A549 (cell line): ENCODE measurements around the gene MYO1E. TPM values are rescaled to one million over a fixed set of nuclear protein-coding genes. Genes with fewer than 3 reads are reported as not detected.

ENCODE experiments used
- ATAC-seq, 2 experiments: fragments of 200-7000 bp in 1 of 2; fragments of >200 bp in 1 of 2; cut with Nextera tagmentation in 1 of 2; cut with Tn5 transposase in 1 of 2; 3 replicates each; pipeline versions ENCODE4 v1.8.0 to v1.9.1; 2018 to 2020; ENCODE audit warnings: mild to moderate bottlenecking in 1 of 2, moderate library complexity in 1 of 2
- CTCF ChIA-PET: fragments of 300-600 bp; sonication (Branson Sonifier 250); formaldehyde crosslinking; extraction: SDS; loops from one replicate; lab custom pipeline; 2021; ENCODE audit warnings: antibody characterized with exemption, inconsistent platforms; lab: Yijun Ruan, JAX
- POLR2A ChIA-PET: fragments of 350-600 bp; formaldehyde crosslinking; extraction: SDS; loops from one replicate; lab custom pipeline; 2021; ENCODE audit warnings: antibody characterized with exemption, inconsistent platforms; lab: Yijun Ruan, JAX
- DNase-seq, 2 experiments: peaks; one replicate each; pipeline versions ENCODE4 v3.0.0 to v3.0.0-alpha.2; 2011 to 2016; ENCODE audit warnings: low read depth in 1 of 2, low spot score in 1 of 2
- FAIRE-seq: peaks from 2 replicates; lab custom pipeline; 2011; peaks lifted over from hg19 to GRCh38; lab: Jason Lieb, UNC
- H3K27ac ChIP-seq, 2 experiments: fragments of >200 bp; sonication (Bioruptor Twin); formaldehyde crosslinking; 3 replicates each; pipeline ENCODE4 v1.5.1; 2016 to 2017
- H3K4me1 ChIP-seq: fragments of >200 bp; sonication (Bioruptor Twin); formaldehyde crosslinking; 3 replicates; pipeline ENCODE4 v1.6.1; 2016
- H3K4me2 ChIP-seq: fragments of >200 bp; sonication (Bioruptor Twin); formaldehyde crosslinking; 3 replicates; pipeline ENCODE4 v1.6.1; 2016
- H3K4me3 ChIP-seq: fragments of >200 bp; sonication (Bioruptor Twin); formaldehyde crosslinking; 3 replicates; pipeline ENCODE4 v1.5.1; 2016
- H3K9me3 ChIP-seq: fragments of >200 bp; sonication (Bioruptor Twin); formaldehyde crosslinking; 3 replicates; pipeline ENCODE4 v1.6.1; 2016
- CBX2 ChIP-seq: fragments of 200-600 bp; sonication (generic); IDR thresholded peaks from 2 replicates; pipeline ENCODE4 v1.6.1; 2016; ENCODE audit warnings: low read depth, mild to moderate bottlenecking, borderline replicate concordance
- CEBPB ChIP-seq, 2 experiments: fragments of >200 bp in 1 of 2; sonication (Bioruptor Twin) in 1 of 2; formaldehyde crosslinking in 1 of 2; IDR thresholded peaks; 2 replicates each; pipeline ENCODE4 v1.6.1; 2012 to 2016
- CHD2 ChIP-seq: fragments of 150-350 bp; IDR thresholded peaks from 2 replicates; pipeline ENCODE4 v1.6.1; 2014; ENCODE audit warnings: low read length; ENCODE audit not compliant: partially characterized antibody
- EHF ChIP-seq: fragments of 250-450 bp; sonication (Bioruptor Pico); IDR thresholded peaks from 2 replicates; pipeline ENCODE4 v1.5.0; 2020; ENCODE audit warnings: mild to moderate bottlenecking
- EHMT2 ChIP-seq: fragments of 200-600 bp; sonication (generic); IDR thresholded peaks from 2 replicates; pipeline ENCODE4 v1.6.1; 2016; ENCODE audit warnings: antibody characterized with exemption, low read depth, mild to moderate bottlenecking, moderate library complexity
- ESRRA ChIP-seq: fragments of 150-350 bp; IDR thresholded peaks from 2 replicates; pipeline ENCODE4 v1.6.1; 2014; ENCODE audit warnings: mild to moderate bottlenecking, low read length, borderline replicate concordance
- FOXS1 ChIP-seq: fragments of 250-450 bp; sonication (Bioruptor Pico); IDR thresholded peaks from 2 replicates; pipeline ENCODE4 v1.5.0; 2020; ENCODE audit warnings: mild to moderate bottlenecking, moderate library complexity
- HOXB13 ChIP-seq: fragments of 250-450 bp; sonication (Bioruptor Pico); IDR thresholded peaks from 2 replicates; pipeline ENCODE4 v1.5.0; 2020; ENCODE audit warnings: low read depth, mild to moderate bottlenecking, moderate library complexity
- HOXB5 ChIP-seq: fragments of 250-450 bp; sonication (Bioruptor Pico); IDR thresholded peaks from 2 replicates; pipeline ENCODE4 v1.5.0; 2020; ENCODE audit warnings: mild to moderate bottlenecking, moderate library complexity
- JUN ChIP-seq, 2 experiments: fragments of >200 bp; sonication (Bioruptor Twin); formaldehyde crosslinking; IDR thresholded peaks; 2 replicates in 1 of 2; 3 replicates in 1 of 2; pipeline ENCODE4 v1.6.1; 2016 to 2017
- KDM5A ChIP-seq: fragments of 200-600 bp; sonication (generic); IDR thresholded peaks from 2 replicates; pipeline ENCODE4 v1.6.1; 2016; ENCODE audit warnings: antibody characterized with exemption, mild to moderate bottlenecking
- MAFK ChIP-seq: fragments of 450-650 bp; IDR thresholded peaks from 2 replicates; pipeline ENCODE4 v1.6.1; 2014; ENCODE audit not compliant: partially characterized antibody
- PHF8 ChIP-seq: fragments of 200-600 bp; sonication (generic); IDR thresholded peaks from 2 replicates; pipeline ENCODE4 v1.6.1; 2016; ENCODE audit warnings: low read depth, mild to moderate bottlenecking, antibody characterized with exemption, moderate library complexity, borderline replicate concordance
- POLR2A ChIP-seq: IDR thresholded peaks from 2 replicates; pipeline ENCODE4 v1.6.1; 2012; ENCODE audit warnings: mild to moderate bottlenecking, low read length
- POLR2AphosphoS2 ChIP-seq: conservative IDR thresholded peaks from 2 replicates; pipeline ENCODE4 v1.6.1; 2012; ENCODE audit warnings: low read length, improper control_type of control experiment, inconsistent platforms
- RARB ChIP-seq: fragments of 250-450 bp; sonication (Bioruptor Pico); IDR thresholded peaks from 2 replicates; pipeline ENCODE4 v1.8.0; 2021; ENCODE audit warnings: mild to moderate bottlenecking, moderate library complexity
- RCOR1 ChIP-seq: fragments of 150-350 bp; IDR thresholded peaks from 2 replicates; pipeline ENCODE4 v1.6.1; 2014; ENCODE audit warnings: antibody characterized with exemption, low read length, low read depth
- RNF2 ChIP-seq: fragments of 200-600 bp; sonication (generic); IDR thresholded peaks from 2 replicates; pipeline ENCODE4 v1.6.1; 2016; ENCODE audit warnings: low read depth, mild to moderate bottlenecking, antibody characterized with exemption, moderate library complexity, borderline replicate concordance
- SMC3 ChIP-seq: fragments of >200 bp; sonication (Bioruptor Twin); formaldehyde crosslinking; IDR thresholded peaks from 3 replicates; pipeline ENCODE4 v1.6.1; 2018; ENCODE audit warnings: inconsistent platforms
- SREBF2 ChIP-seq: fragments of 450-650 bp; IDR thresholded peaks from 2 replicates; pipeline ENCODE4 v1.6.1; 2014; ENCODE audit warnings: mild to moderate bottlenecking, moderate library complexity
- ZSCAN20 ChIP-seq: fragments of 250-450 bp; sonication (Bioruptor Pico); IDR thresholded peaks from 2 replicates; pipeline ENCODE4 v1.8.0; 2022; ENCODE audit warnings: mild to moderate bottlenecking, moderate library complexity
- WGBS: methylation state at CpG from one replicate; pipeline ENCODE4 v1.1.6; 2017; ENCODE audit errors: missing lambda C conversion rate; 5-methylcytosine and 5-hydroxymethylcytosine counted together
- polyA plus RNA-seq, 4 experiments: library from polyadenylated mRNA; depleted of rRNA in 3 of 4; stranded (reverse); fragments of >200 nt; fragmentation: RNase III in 1 of 4; extraction: RNeasy Plus Mini Kit Qiagen cat#74134 plus additional on column Dnase treatment in 1 of 4; gene quantifications; 2 replicates in 3 of 4; 3 replicates in 1 of 4; pipeline ENCODE4 v1.2.3, GENCODE V29; 2011 to 2017
- TF ChIP-seq, protein P1 (sequence below): fragments of 200-600 bp; sonication (generic); IDR thresholded peaks from 2 replicates; pipeline ENCODE4 v1.6.1; 2016; ENCODE audit warnings: antibody characterized with exemption, mild to moderate bottlenecking, moderate library complexity
- TF ChIP-seq, protein P2 (sequence below): IDR thresholded peaks from 2 replicates; pipeline ENCODE4 v1.6.1; 2012
- TF ChIP-seq, protein P3 (sequence below): fragments of 150-350 bp; IDR thresholded peaks from 2 replicates; pipeline ENCODE4 v1.6.1; 2014; ENCODE audit warnings: low read depth, mild to moderate bottlenecking, low read length
- TF ChIP-seq, protein P4 (sequence below): IDR thresholded peaks from 2 replicates; pipeline ENCODE4 v1.6.1; 2012
- TF ChIP-seq, protein P5 (sequence below): fragments of >200 bp; sonication (Bioruptor Twin); formaldehyde crosslinking; IDR thresholded peaks from 3 replicates; pipeline ENCODE4 v1.6.1; 2016

The MYO1E gene
- polyA plus RNA-seq, 2 of the 4 experiments (the other 2 are of a cell fraction) = 202 to 497 TPM

DNA sequence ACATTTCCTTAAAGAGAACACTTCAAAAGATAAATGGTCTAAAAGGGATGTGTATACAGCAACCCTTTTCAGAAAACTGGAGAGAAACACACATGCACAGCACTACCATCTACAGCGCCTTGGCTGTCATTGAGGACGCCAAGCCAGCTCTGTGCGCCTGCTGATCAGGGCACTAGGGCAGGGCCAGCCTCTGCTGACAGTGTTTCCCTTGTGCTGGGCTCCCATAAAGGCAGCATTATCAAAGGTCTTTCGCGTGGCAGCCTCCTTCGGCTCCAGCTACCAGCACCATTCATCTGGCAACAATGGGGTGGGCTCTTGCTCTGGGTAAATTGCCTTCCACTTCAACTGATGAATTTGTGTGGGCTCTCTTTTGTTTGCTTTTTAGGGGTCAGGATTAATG is 112.6 kb downstream of the MYO1E start:
- DNase-seq (no peak), FAIRE-seq (no peak), ATAC-seq (no peak)
- 92% methylated on average over 6 of the region's 6 CpGs for WGBS
- ChIA-PET POLR2A (no interaction called here), CTCF (interaction anchor here (0.9 to 2.3 kb wide), 6 partner anchors 9 to 100 kb away, joined by 4 to 11 read pairs (median 6); no protein-coding TSS in a partner anchor)
- Histone ChIP-seq H3K4me1 (peaks cover 67% of the 10 kb centered on the region), H3K27ac (peak overlapping the region; percentile 90 to 91; a peak in 5 of 6 replicates), H3K4me3 (no peak overlapping the region), H3K4me2 (no peak overlapping the region), H3K9me3 (no peaks in the 10 kb centered on the region)
- no peak for TF ChIP-seq SMC3
- TF ChIP-seq POLR2AphosphoS2 = no peak
- TF ChIP-seq, protein P1, sequence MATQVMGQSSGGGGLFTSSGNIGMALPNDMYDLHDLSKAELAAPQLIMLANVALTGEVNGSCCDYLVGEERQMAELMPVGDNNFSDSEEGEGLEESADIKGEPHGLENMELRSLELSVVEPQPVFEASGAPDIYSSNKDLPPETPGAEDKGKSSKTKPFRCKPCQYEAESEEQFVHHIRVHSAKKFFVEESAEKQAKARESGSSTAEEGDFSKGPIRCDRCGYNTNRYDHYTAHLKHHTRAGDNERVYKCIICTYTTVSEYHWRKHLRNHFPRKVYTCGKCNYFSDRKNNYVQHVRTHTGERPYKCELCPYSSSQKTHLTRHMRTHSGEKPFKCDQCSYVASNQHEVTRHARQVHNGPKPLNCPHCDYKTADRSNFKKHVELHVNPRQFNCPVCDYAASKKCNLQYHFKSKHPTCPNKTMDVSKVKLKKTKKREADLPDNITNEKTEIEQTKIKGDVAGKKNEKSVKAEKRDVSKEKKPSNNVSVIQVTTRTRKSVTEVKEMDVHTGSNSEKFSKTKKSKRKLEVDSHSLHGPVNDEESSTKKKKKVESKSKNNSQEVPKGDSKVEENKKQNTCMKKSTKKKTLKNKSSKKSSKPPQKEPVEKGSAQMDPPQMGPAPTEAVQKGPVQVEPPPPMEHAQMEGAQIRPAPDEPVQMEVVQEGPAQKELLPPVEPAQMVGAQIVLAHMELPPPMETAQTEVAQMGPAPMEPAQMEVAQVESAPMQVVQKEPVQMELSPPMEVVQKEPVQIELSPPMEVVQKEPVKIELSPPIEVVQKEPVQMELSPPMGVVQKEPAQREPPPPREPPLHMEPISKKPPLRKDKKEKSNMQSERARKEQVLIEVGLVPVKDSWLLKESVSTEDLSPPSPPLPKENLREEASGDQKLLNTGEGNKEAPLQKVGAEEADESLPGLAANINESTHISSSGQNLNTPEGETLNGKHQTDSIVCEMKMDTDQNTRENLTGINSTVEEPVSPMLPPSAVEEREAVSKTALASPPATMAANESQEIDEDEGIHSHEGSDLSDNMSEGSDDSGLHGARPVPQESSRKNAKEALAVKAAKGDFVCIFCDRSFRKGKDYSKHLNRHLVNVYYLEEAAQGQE = no peak
- TF ChIP-seq CHD2 = no peak
- TF ChIP-seq JUN (IDR thresholded peaks at IDR 0.05) = no peak
- TF ChIP-seq PHF8 = no peak
- TF ChIP-seq, protein P2, sequence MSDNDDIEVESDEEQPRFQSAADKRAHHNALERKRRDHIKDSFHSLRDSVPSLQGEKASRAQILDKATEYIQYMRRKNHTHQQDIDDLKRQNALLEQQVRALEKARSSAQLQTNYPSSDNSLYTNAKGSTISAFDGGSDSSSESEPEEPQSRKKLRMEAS = no peak
- no peak for TF ChIP-seq MAFK
- TF ChIP-seq RCOR1 = no peak
- TF ChIP-seq RNF2 = no peak
- TF ChIP-seq CBX2 = no peak
- TF ChIP-seq, protein P3, sequence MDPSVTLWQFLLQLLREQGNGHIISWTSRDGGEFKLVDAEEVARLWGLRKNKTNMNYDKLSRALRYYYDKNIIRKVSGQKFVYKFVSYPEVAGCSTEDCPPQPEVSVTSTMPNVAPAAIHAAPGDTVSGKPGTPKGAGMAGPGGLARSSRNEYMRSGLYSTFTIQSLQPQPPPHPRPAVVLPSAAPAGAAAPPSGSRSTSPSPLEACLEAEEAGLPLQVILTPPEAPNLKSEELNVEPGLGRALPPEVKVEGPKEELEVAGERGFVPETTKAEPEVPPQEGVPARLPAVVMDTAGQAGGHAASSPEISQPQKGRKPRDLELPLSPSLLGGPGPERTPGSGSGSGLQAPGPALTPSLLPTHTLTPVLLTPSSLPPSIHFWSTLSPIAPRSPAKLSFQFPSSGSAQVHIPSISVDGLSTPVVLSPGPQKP = no peak
- no peak for TF ChIP-seq RARB (CRISPR knock-in tag)
- no peak for TF ChIP-seq SREBF2
- no peak for TF ChIP-seq CEBPB (IDR thresholded peaks at IDR 0.05)
- TF ChIP-seq EHMT2 = no peak

DNA sequence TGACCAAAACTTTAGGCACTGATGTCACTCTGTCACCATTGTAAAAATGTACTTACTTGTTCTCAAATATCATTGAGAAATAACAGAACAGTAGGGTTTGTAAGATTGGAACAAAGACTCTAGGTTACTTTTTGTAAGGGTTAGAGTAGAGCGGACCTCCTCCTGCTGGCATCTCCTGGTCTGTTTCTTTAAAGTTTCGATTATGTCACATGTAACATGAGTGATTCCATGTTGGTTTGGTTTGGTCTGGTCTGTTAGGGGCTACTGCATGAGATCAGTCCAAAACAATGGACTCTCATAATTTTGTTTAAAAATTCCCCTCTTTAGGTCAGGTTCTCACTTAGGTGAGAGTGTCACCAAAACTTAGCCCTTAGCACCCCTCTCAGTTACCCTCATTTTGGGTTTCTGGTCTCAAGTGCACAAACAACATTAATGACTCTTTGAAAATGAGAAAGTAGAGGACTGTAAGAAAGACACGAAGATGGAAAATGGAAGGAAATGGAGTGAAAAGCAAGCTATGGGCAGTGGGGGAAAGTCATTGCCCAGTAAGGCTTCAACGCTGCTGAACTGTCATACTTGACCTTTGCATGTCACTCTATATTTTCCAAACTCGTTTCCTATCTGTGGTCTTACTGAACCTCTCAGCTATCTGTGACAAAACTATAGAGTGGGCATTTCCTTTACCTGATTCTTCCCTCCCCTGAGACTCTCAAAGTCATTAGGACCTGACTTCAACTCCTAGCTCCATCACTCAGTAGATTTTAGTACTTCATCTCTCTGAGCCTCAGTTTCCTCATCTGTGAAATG is 113.3 kb downstream of the MYO1E start:
- Histone ChIP-seq H3K27ac (peak overlapping the region; percentile 90 to 91), H3K4me2 (no peak overlapping the region), H3K4me1 (peaks cover 68% of the 10 kb centered on the region), H3K9me3 (no peaks in the 10 kb centered on the region), H3K4me3 (no peak overlapping the region)
- ChIA-PET CTCF (interaction anchor here (0.6 to 2.3 kb wide), 6 partner anchors 12 to 200 kb away, joined by 3 to 11 read pairs (median 5); no protein-coding TSS in a partner anchor), POLR2A (no interaction called here)
- FAIRE-seq (no peak), DNase-seq (no peak), ATAC-seq (no peak)
- TF ChIP-seq POLR2A (no peak), HOXB5 (CRISPR knock-in tag) (peak; percentile 51; the same call in 1 of the 2 replicates), EHF (peak; percentile 88), HOXB13 (CRISPR knock-in tag) (peak; percentile 86; the same call in 1 of the 2 replicates), FOXS1 (CRISPR knock-in tag) (peak; percentile 39; the same call in 1 of the 2 replicates), ZSCAN20 (CRISPR knock-in tag) (0 out of 2 replicates have a peak, but pooled peaks have one; percentile 54), ESRRA (no peak), KDM5A (no peak)
- TF ChIP-seq, protein P4, sequence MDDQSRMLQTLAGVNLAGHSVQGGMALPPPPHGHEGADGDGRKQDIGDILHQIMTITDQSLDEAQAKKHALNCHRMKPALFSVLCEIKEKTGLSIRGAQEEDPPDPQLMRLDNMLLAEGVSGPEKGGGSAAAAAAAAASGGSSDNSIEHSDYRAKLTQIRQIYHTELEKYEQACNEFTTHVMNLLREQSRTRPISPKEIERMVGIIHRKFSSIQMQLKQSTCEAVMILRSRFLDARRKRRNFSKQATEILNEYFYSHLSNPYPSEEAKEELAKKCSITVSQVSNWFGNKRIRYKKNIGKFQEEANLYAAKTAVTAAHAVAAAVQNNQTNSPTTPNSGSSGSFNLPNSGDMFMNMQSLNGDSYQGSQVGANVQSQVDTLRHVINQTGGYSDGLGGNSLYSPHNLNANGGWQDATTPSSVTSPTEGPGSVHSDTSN = no peak
- TF ChIP-seq, protein P5, sequence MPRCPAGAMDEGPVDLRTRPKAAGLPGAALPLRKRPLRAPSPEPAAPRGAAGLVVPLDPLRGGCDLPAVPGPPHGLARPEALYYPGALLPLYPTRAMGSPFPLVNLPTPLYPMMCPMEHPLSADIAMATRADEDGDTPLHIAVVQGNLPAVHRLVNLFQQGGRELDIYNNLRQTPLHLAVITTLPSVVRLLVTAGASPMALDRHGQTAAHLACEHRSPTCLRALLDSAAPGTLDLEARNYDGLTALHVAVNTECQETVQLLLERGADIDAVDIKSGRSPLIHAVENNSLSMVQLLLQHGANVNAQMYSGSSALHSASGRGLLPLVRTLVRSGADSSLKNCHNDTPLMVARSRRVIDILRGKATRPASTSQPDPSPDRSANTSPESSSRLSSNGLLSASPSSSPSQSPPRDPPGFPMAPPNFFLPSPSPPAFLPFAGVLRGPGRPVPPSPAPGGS = no peak
- WGBS = 93% methylated on average over 5 of the region's 5 CpGs
